KMS-11 (cell line): Measurements from ENCODE around the gene ADGRD1.

Experiments
- H2AFZ ChIP-seq: fragments of 200-600 bp; sonication (generic); 2 replicates; pipeline ENCODE4 v1.6.1; 2016; ENCODE audit warnings: antibody characterized with exemption, mixed run types, low read depth
- H3K27ac ChIP-seq: fragments of 200-600 bp; sonication (generic); 2 replicates; pipeline ENCODE4 v1.6.1; 2016; ENCODE audit warnings: mild to moderate bottlenecking, mixed run types
- H3K27me3 ChIP-seq: fragments of 200-600 bp; sonication (generic); 2 replicates; pipeline ENCODE4 v1.6.1; 2017; ENCODE audit warnings: mild to moderate bottlenecking, low read depth, mixed run types, moderate library complexity; ENCODE audit not compliant: insufficient read depth
- H3K36me3 ChIP-seq: fragments of 200-600 bp; sonication (generic); 2 replicates; pipeline ENCODE4 v1.6.1; 2017; ENCODE audit warnings: mild to moderate bottlenecking, mixed run types; ENCODE audit not compliant: insufficient read depth
- H3K4me1 ChIP-seq: fragments of 200-600 bp; sonication (generic); 2 replicates; pipeline ENCODE4 v1.6.1; 2016; ENCODE audit warnings: mild to moderate bottlenecking, low read depth, mixed run types; ENCODE audit not compliant: poor library complexity, severe bottlenecking
- H3K4me2 ChIP-seq: fragments of 200-600 bp; sonication (generic); 2 replicates; pipeline ENCODE4 v1.7.0; 2016; ENCODE audit warnings: mild to moderate bottlenecking, mixed run types
- H3K4me3 ChIP-seq: fragments of 200-600 bp; sonication (generic); IDR thresholded peaks from 2 replicates; pipeline ENCODE4 v1.6.1; 2017; ENCODE audit warnings: low read depth, low read length, mixed read lengths; ENCODE audit not compliant: insufficient read depth
- H3K79me2 ChIP-seq: fragments of 200-600 bp; sonication (generic); 2 replicates; pipeline ENCODE4 v1.6.1; 2016; ENCODE audit warnings: low read depth, mixed run types; ENCODE audit not compliant: insufficient read depth
- H3K9ac ChIP-seq: fragments of 200-600 bp; sonication (generic); 2 replicates; pipeline ENCODE4 v1.6.1; 2016; ENCODE audit warnings: mild to moderate bottlenecking, mixed run types
- H4K20me1 ChIP-seq: fragments of 200-600 bp; sonication (generic); 2 replicates; pipeline ENCODE4 v1.6.1; 2016; ENCODE audit warnings: mild to moderate bottlenecking, mixed run types; ENCODE audit not compliant: insufficient read depth
- TF ChIP-seq, protein P1 (sequence below): fragments of 200-600 bp; sonication (generic); conservative IDR thresholded peaks from 2 replicates; pipeline ENCODE4 v1.6.1; 2017; ENCODE audit warnings: low read depth, mild to moderate bottlenecking, antibody characterized with exemption, low read length, moderate library complexity, mixed read lengths

Gene ADGRD1

DNA sequence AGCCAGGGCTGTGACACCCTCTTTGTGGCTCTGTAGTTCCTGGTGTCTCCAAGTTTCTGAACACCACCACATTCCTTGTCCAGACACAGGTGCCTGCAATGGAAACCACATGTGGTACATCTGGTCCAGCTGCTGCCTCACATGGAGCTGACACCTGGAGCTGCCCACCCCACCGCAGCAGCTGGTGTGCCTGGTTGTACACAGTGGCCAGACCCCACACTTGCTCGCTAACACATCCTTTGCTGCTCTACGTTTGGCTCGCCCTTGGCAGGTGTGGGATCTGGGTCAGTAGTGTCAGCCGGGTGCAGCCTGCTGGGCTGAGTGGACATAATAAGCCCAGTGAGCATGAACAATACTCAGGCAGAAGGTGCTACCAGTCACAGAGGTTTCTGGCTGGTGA, 198.9 kb downstream of the ADGRD1 start:
- Histone ChIP-seq H4K20me1 (no peaks in the 10 kb centered on the region), H3K9ac (no peak overlapping the region), H3K27me3 (no peaks in the 10 kb centered on the region), H3K4me1 (no peaks in the 10 kb centered on the region), H3K4me3 (no peak overlapping the region), H3K27ac (no peak overlapping the region), H3K4me2 (no peak overlapping the region), H2AFZ (no peak overlapping the region), H3K36me3 (no peaks in the 10 kb centered on the region), H3K79me2 (no peaks in the 10 kb centered on the region)
- TF ChIP-seq, protein P1, sequence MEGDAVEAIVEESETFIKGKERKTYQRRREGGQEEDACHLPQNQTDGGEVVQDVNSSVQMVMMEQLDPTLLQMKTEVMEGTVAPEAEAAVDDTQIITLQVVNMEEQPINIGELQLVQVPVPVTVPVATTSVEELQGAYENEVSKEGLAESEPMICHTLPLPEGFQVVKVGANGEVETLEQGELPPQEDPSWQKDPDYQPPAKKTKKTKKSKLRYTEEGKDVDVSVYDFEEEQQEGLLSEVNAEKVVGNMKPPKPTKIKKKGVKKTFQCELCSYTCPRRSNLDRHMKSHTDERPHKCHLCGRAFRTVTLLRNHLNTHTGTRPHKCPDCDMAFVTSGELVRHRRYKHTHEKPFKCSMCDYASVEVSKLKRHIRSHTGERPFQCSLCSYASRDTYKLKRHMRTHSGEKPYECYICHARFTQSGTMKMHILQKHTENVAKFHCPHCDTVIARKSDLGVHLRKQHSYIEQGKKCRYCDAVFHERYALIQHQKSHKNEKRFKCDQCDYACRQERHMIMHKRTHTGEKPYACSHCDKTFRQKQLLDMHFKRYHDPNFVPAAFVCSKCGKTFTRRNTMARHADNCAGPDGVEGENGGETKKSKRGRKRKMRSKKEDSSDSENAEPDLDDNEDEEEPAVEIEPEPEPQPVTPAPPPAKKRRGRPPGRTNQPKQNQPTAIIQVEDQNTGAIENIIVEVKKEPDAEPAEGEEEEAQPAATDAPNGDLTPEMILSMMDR: no peak

DNA sequence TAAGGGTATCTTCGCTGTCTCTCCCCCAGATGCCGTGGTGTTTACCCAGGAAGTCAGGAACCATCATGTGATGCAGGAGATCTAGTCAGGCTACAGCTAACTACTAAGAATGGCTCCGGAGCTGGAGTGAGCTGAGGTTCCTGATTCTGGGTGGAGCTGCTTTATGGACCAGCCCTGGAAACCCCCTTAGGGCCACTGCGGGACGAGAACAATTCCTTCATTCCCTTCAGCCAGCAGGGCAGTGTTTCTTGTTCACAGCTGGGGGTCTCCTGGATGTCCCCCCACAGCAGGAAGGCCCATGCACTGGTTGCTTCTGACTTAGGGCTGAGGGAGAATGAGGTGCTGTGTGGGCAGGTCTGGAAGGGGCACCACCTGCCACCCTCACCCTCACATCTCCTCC, 199.3 kb downstream of the ADGRD1 start:
- no peaks in the 10 kb centered on the region for H3K27me3 ChIP-seq
- H3K4me3 ChIP-seq: no peak overlapping the region
- H3K79me2 ChIP-seq: no peaks in the 10 kb centered on the region
- no peak overlapping the region for H3K4me2 ChIP-seq
- H2AFZ ChIP-seq: no peak overlapping the region
- no peaks in the 10 kb centered on the region for H4K20me1 ChIP-seq
- no peak overlapping the region for H3K9ac ChIP-seq
- TF ChIP-seq, protein P1: no peak
- no peaks in the 10 kb centered on the region for H3K4me1 ChIP-seq
- no peaks in the 10 kb centered on the region for H3K36me3 ChIP-seq
- no peak overlapping the region for H3K27ac ChIP-seq

DNA sequence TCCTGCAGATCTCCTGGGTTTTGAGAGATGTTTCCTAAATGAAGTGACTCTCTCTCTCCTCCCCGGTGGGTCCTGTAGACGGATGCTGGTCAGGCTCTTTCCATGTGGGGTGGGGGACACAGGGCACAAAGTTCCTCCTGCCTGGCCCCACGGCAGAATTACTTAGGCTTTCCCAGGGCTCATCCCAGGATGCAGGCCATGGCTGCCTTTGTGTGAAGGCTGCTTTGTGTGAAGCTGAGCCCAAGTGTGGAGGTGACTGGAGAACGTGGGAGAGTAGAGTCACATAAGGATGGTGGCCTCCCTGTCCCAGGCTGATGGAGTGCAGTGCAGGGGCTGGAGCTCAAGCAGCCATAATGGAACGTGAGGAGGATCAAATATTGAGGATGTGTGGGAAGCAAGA, 200.2 kb downstream of the ADGRD1 start:
- Histone ChIP-seq H3K4me2 (no peak overlapping the region), H3K4me1 (no peaks in the 10 kb centered on the region), H4K20me1 (no peaks in the 10 kb centered on the region), H3K9ac (no peak overlapping the region), H3K27me3 (no peaks in the 10 kb centered on the region), H3K27ac (no peak overlapping the region), H3K36me3 (no peaks in the 10 kb centered on the region), H3K79me2 (no peaks in the 10 kb centered on the region), H3K4me3 (no peak overlapping the region), H2AFZ (no peak overlapping the region)
- TF ChIP-seq, protein P1: no peak

DNA sequence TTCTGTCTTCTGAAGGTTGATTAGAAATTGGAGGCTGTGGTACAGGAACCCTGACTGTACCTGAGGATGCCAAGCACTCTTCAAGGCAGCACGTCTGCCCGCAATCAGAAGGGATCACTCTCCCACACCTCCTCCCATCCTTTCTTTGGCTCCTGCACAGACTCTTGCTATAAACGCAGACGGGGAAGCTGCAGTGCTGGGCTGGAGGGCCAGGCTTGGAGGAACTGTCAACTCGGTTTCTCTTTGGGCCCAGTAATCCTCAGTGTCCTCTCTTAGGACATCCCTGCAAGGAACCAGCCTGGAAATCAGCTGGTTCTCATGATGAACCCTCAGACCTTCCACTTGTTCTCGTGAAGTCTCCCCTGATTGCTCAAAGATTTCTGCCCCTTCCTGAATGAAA, 201.4 kb downstream of the ADGRD1 start:
- Histone ChIP-seq H3K27ac (no peak overlapping the region), H4K20me1 (no peaks in the 10 kb centered on the region), H3K79me2 (no peaks in the 10 kb centered on the region), H3K36me3 (no peaks in the 10 kb centered on the region), H2AFZ (no peak overlapping the region), H3K4me3 (no peak overlapping the region), H3K4me2 (no peak overlapping the region), H3K4me1 (no peaks in the 10 kb centered on the region), H3K9ac (no peak overlapping the region), H3K27me3 (no peaks in the 10 kb centered on the region)
- TF ChIP-seq, protein P1: no peak
